Activated naive CD8-positive, alpha-beta T cell treated with anti-CD3 and anti-CD28 coated beads, Interleukin-2, amount 50 U/mL, for 24 hours (primary cell): ENCODE data around the gene RERE.

Source experiments
- ATAC-seq: fragments of 150-1000 bp; cut with Tn5 transposase; one replicate; pipeline ENCODE4 v1.10.0; 2021
- DNase-seq: peaks from one replicate; pipeline ENCODE4 v3.0.0; 2021
- H3K27ac Mint-ChIP-seq: one replicate; pipeline ENCODE4 v1.8.0; 2021; ENCODE audit warnings: mild to moderate bottlenecking, mixed read lengths
- H3K27me3 Mint-ChIP-seq: one replicate; pipeline ENCODE4 v1.8.0; 2021; ENCODE audit warnings: mixed read lengths
- H3K36me3 Mint-ChIP-seq: one replicate; pipeline ENCODE4 v1.8.0; 2021; ENCODE audit warnings: low read depth, mixed read lengths
- H3K4me1 Mint-ChIP-seq: one replicate; pipeline ENCODE4 v1.8.0; 2021; ENCODE audit warnings: mixed read lengths
- H3K4me3 Mint-ChIP-seq: one replicate; pipeline ENCODE4 v1.8.0; 2021; ENCODE audit warnings: mild to moderate bottlenecking, moderate library complexity, mixed read lengths
- H3K9me3 Mint-ChIP-seq: one replicate; pipeline ENCODE4 v1.8.0; 2021; ENCODE audit warnings: mixed read lengths

Gene RERE

GRCh38 chr1:8643542-8644536, 173.6 kb downstream of the RERE start:
- ATAC-seq, result peak; percentile 40
- Mint-ChIP-seq H3K9me3 (no peaks in the 10 kb centered on the region), H3K27me3 (no peaks in the 10 kb centered on the region), H3K36me3 (peaks cover 7% of the 10 kb centered on the region), H3K4me3 (no peak overlapping the region), H3K4me1 (peaks cover 40% of the 10 kb centered on the region), H3K27ac (no peak overlapping the region)
- no peak for DNase-seq

- H3K9me3 Mint-ChIP-seq, result no peaks in the 10 kb centered on the region
- H3K27ac Mint-ChIP-seq, result no peak overlapping the region
- peaks cover 28% of the 10 kb centered on the region for H3K4me1 Mint-ChIP-seq
- DNase-seq (no peak), ATAC-seq (no peak)
- no peak overlapping the region for H3K4me3 Mint-ChIP-seq
- peaks cover 8% of the 10 kb centered on the region for H3K36me3 Mint-ChIP-seq
- no peaks in the 10 kb centered on the region for H3K27me3 Mint-ChIP-seq
These were observed 175.3 kb downstream of the RERE start for GRCh38 chr1:8642114-8642513.

- Mint-ChIP-seq H3K36me3 (peaks cover 8% of the 10 kb centered on the region), H3K4me3 (no peak overlapping the region), H3K4me1 (peaks cover 25% of the 10 kb centered on the region), H3K27ac (no peak overlapping the region), H3K9me3 (no peaks in the 10 kb centered on the region), H3K27me3 (no peaks in the 10 kb centered on the region)
- ATAC-seq (no peak), DNase-seq (no peak)
These were observed 176.0 kb downstream of the RERE start for GRCh38 chr1:8641377-8641997.

GRCh38 chr1:8640950-8641349, 176.5 kb downstream of the RERE start:
- Mint-ChIP-seq H3K4me3 (no peak overlapping the region), H3K27me3 (no peaks in the 10 kb centered on the region), H3K36me3 (peaks cover 8% of the 10 kb centered on the region), H3K4me1 (peaks cover 23% of the 10 kb centered on the region), H3K27ac (no peak overlapping the region), H3K9me3 (no peaks in the 10 kb centered on the region)
- DNase-seq, result no peak
- no peak for ATAC-seq

GRCh38 chr1:8639148-8639547, 178.3 kb downstream of the RERE start:
- Mint-ChIP-seq H3K36me3 (peaks cover 7% of the 10 kb centered on the region), H3K4me3 (no peak overlapping the region), H3K4me1 (peaks cover 22% of the 10 kb centered on the region), H3K27me3 (no peaks in the 10 kb centered on the region), H3K9me3 (no peaks in the 10 kb centered on the region), H3K27ac (no peak overlapping the region)
- no peak for DNase-seq
- ATAC-seq, result no peak

GRCh38 chr1:8633741-8634501, 183.5 kb downstream of the RERE start:
- H3K4me3 Mint-ChIP-seq, result no peak overlapping the region
- H3K9me3 Mint-ChIP-seq, result no peaks in the 10 kb centered on the region
- no peaks in the 10 kb centered on the region for H3K27me3 Mint-ChIP-seq
- peaks cover 7% of the 10 kb centered on the region for H3K36me3 Mint-ChIP-seq
- no peak overlapping the region for H3K27ac Mint-ChIP-seq
- no peak for DNase-seq
- H3K4me1 Mint-ChIP-seq, result peaks cover 39% of the 10 kb centered on the region
- no peak for ATAC-seq

GRCh38 chr1:8632102-8632501, 185.3 kb downstream of the RERE start:
- Mint-ChIP-seq H3K4me3 (no peak overlapping the region), H3K27me3 (no peaks in the 10 kb centered on the region), H3K36me3 (peaks cover 4% of the 10 kb centered on the region), H3K9me3 (no peaks in the 10 kb centered on the region), H3K27ac (no peak overlapping the region), H3K4me1 (peaks cover 46% of the 10 kb centered on the region)
- no peak for ATAC-seq
- DNase-seq, result no peak

- peaks cover 4% of the 10 kb centered on the region for H3K36me3 Mint-ChIP-seq
- H3K4me3 Mint-ChIP-seq, result no peak overlapping the region
- H3K27ac Mint-ChIP-seq, result no peak overlapping the region
- H3K4me1 Mint-ChIP-seq, result peaks cover 55% of the 10 kb centered on the region
- H3K9me3 Mint-ChIP-seq, result peaks cover 2% of the 10 kb centered on the region
- DNase-seq (no peak), ATAC-seq (no peak)
- no peaks in the 10 kb centered on the region for H3K27me3 Mint-ChIP-seq
These were observed 186.3 kb downstream of the RERE start for GRCh38 chr1:8631163-8631562.

- Mint-ChIP-seq H3K9me3 (peaks cover 3% of the 10 kb centered on the region), H3K27me3 (no peaks in the 10 kb centered on the region), H3K4me3 (no peak overlapping the region), H3K36me3 (no peaks in the 10 kb centered on the region), H3K4me1 (peaks cover 69% of the 10 kb centered on the region), H3K27ac (peak overlapping the region; percentile 29)
- DNase-seq (no peak), ATAC-seq (peak; percentile 77)
These were observed 188.0 kb downstream of the RERE start for GRCh38 chr1:8629241-8630091.

GRCh38 chr1:8628606-8629005, 188.8 kb downstream of the RERE start:
- Mint-ChIP-seq H3K4me3 (no peak overlapping the region), H3K9me3 (peaks cover 3% of the 10 kb centered on the region), H3K36me3 (peaks cover 3% of the 10 kb centered on the region), H3K27me3 (no peaks in the 10 kb centered on the region), H3K4me1 (peaks cover 69% of the 10 kb centered on the region), H3K27ac (no peak overlapping the region)
- DNase-seq (no peak), ATAC-seq (no peak)

- no peak overlapping the region for H3K4me3 Mint-ChIP-seq
- H3K36me3 Mint-ChIP-seq, result peaks cover 6% of the 10 kb centered on the region
- no peak for ATAC-seq
- no peaks in the 10 kb centered on the region for H3K27me3 Mint-ChIP-seq
- peaks cover 77% of the 10 kb centered on the region for H3K4me1 Mint-ChIP-seq
- H3K9me3 Mint-ChIP-seq, result peaks cover 3% of the 10 kb centered on the region
- no peak overlapping the region for H3K27ac Mint-ChIP-seq
- DNase-seq, result no peak
These were observed 189.7 kb downstream of the RERE start for GRCh38 chr1:8627728-8628127.

GRCh38 chr1:8625981-8626898, 191.2 kb downstream of the RERE start:
- no peak for ATAC-seq
- H3K36me3 Mint-ChIP-seq, result peaks cover 7% of the 10 kb centered on the region
- no peaks in the 10 kb centered on the region for H3K27me3 Mint-ChIP-seq
- H3K4me1 Mint-ChIP-seq, result peaks cover 74% of the 10 kb centered on the region
- H3K27ac Mint-ChIP-seq, result peak overlapping the region; percentile 41
- H3K4me3 Mint-ChIP-seq, result peak overlapping the region; percentile 9
- H3K9me3 Mint-ChIP-seq, result peaks cover 3% of the 10 kb centered on the region
- DNase-seq, result no peak

- no peak for DNase-seq
- no peak for ATAC-seq
- Mint-ChIP-seq H3K4me3 (no peak overlapping the region), H3K9me3 (peaks cover 3% of the 10 kb centered on the region), H3K4me1 (peaks cover 71% of the 10 kb centered on the region), H3K27ac (peak overlapping the region; percentile 1), H3K36me3 (peaks cover 7% of the 10 kb centered on the region), H3K27me3 (no peaks in the 10 kb centered on the region)
These were observed 191.9 kb downstream of the RERE start for GRCh38 chr1:8625491-8625890.
